K562 (cell line): Measurements from ENCODE around the gene CYP2W1. TPM values are rescaled to one million over a fixed set of nuclear protein-coding genes. Genes with fewer than 3 reads are reported as not detected.

Experiments used
- ATAC-seq: fragments of 200-7000 bp; cut with Tn5 transposase; 3 replicates; pipeline ENCODE4 v1.9.1; 2020; ENCODE audit warnings: moderate library complexity
- BruUV-seq: library from RNA; stranded (reverse); fragments of 400-500 nt; replicated peaks from 2 replicates; lab custom pipeline; 2021; lab: Mats Ljungman, UMichigan
- CTCF ChIA-PET: fragments of 300-600 bp; formaldehyde crosslinking; extraction: SDS; loops from one replicate; lab custom pipeline; 2021; ENCODE audit warnings: low intra/inter-chr PET ratio; lab: Yijun Ruan, JAX
- POLR2A ChIA-PET: fragments of 300-600, 350-650 bp; sonication (Branson Sonifier 250); formaldehyde crosslinking; extraction: SDS; loops from one replicate; lab custom pipeline; 2021; ENCODE audit warnings: antibody characterized with exemption, inconsistent platforms; lab: Yijun Ruan, JAX
- DNase-seq, 4 experiments: peaks; one replicate each; pipeline versions ENCODE4 v3.0.0 to v3.0.0-alpha.2; 2011 to 2018; ENCODE audit warnings: low spot score in 3 of 4, mixed read lengths in 3 of 4; ENCODE audit errors: extremely low read depth in 1 of 4
- FAIRE-seq: peaks from 2 replicates; lab custom pipeline; 2011; peaks lifted over from hg19 to GRCh38; lab: Jason Lieb, UNC
- H2AFZ ChIP-seq: 2 replicates; pipeline ENCODE4 v1.6.0; 2011; ENCODE audit warnings: low read depth, low read length, control low read depth, inconsistent platforms
- H3K27ac ChIP-seq: fragments of 200-600 bp; 3 replicates; pipeline ENCODE4 v1.8.0; 2011; ENCODE audit warnings: low read depth, mild to moderate bottlenecking, control low read depth, inconsistent platforms, low read length, moderate library complexity, mixed read lengths; ENCODE audit errors: extremely low read depth
- H3K27me3 ChIP-seq, 2 experiments: fragments of 300-600 bp in 1 of 2; 2 replicates in 1 of 2; 3 replicates in 1 of 2; pipeline versions ENCODE4 v1.6.0 to v1.8.0; 2011; ENCODE audit warnings: inconsistent platforms in 2 of 2, low read length in 2 of 2, mild to moderate bottlenecking in 1 of 2, mixed read lengths in 1 of 2, moderate library complexity in 1 of 2; ENCODE audit not compliant: control insufficient read depth in 2 of 2, insufficient read depth in 2 of 2
- H3K36me3 ChIP-seq: fragments of 300-600 bp; 3 replicates; pipeline ENCODE4 v1.8.0; 2011; ENCODE audit warnings: mild to moderate bottlenecking, low read length, inconsistent platforms; ENCODE audit not compliant: control insufficient read depth, insufficient read depth
- H3K4me1 ChIP-seq, 2 experiments: fragments of 200-600 bp in 1 of 2; replicated peaks in 1 of 2; 2 replicates in 1 of 2; 3 replicates in 1 of 2; pipeline versions ENCODE4 v1.5.1 to v1.8.0; 2011; ENCODE audit warnings: inconsistent platforms in 2 of 2, low read length in 2 of 2, mild to moderate bottlenecking in 1 of 2, mixed read lengths in 1 of 2, moderate library complexity in 1 of 2; ENCODE audit not compliant: control insufficient read depth in 2 of 2, insufficient read depth in 2 of 2
- H3K4me2 ChIP-seq: 2 replicates; pipeline ENCODE4 v1.6.1; 2011; ENCODE audit warnings: low read length, control low read depth, inconsistent platforms, mixed read lengths; ENCODE audit not compliant: insufficient read depth
- H3K4me3 ChIP-seq: fragments of 200-600 bp; sonication (generic), shearing (Covaris generic); 2 replicates; pipeline ENCODE4 v1.5.1; 2016; ENCODE audit warnings: control low read depth, inconsistent platforms
- H3K79me2 ChIP-seq: fragments of 200-600 bp; 3 replicates; pipeline ENCODE4 v1.8.0; 2011; ENCODE audit warnings: low read length, inconsistent platforms; ENCODE audit not compliant: control insufficient read depth, insufficient read depth
- H3K9ac ChIP-seq, 2 experiments: 2 replicates each; pipeline versions ENCODE4 v1.6.0 to v1.6.1; 2011; ENCODE audit warnings: low read depth in 2 of 2, low read length in 2 of 2, control low read depth in 1 of 2, inconsistent platforms in 1 of 2, mild to moderate bottlenecking in 1 of 2, mixed read lengths in 1 of 2; ENCODE audit not compliant: insufficient read depth in 1 of 2
- H3K9me1 ChIP-seq: one replicate; pipeline ENCODE4 v1.6.0; 2011; ENCODE audit warnings: inconsistent platforms, mild to moderate bottlenecking, low read length, moderate library complexity; ENCODE audit not compliant: control insufficient read depth, insufficient read depth
- H3K9me3 ChIP-seq: replicated peaks from 2 replicates; pipeline ENCODE4 v1.5.1; 2011; ENCODE audit warnings: low read depth, low read length, inconsistent platforms; ENCODE audit not compliant: control insufficient read depth, insufficient read depth
- H4K20me1 ChIP-seq: replicated peaks from 2 replicates; pipeline ENCODE4 v1.6.1; 2011; ENCODE audit warnings: low read length, inconsistent platforms, mixed read lengths; ENCODE audit not compliant: control insufficient read depth, insufficient read depth
- HNRNPUL1 ChIP-seq: fragments of 200-400 bp; formaldehyde crosslinking; IDR thresholded peaks from 2 replicates; pipeline ENCODE4 v1.6.1; 2017; ENCODE audit warnings: low read length
- POLR2G ChIP-seq: fragments of 200-400 bp; formaldehyde crosslinking; IDR thresholded peaks from 2 replicates; pipeline ENCODE4 v1.6.1; 2017; ENCODE audit warnings: low read depth, mild to moderate bottlenecking, antibody characterized with exemption, low read length, moderate library complexity
- RBFOX2 ChIP-seq: fragments of 200-400 bp; formaldehyde crosslinking; IDR thresholded peaks from 2 replicates; pipeline ENCODE4 v1.6.1; 2017; ENCODE audit warnings: low read depth, mild to moderate bottlenecking, low read length, moderate library complexity
- ZBTB1 ChIP-seq: sonication (generic); formaldehyde crosslinking; IDR thresholded peaks from 2 replicates; pipeline ENCODE4 v1.8.1; 2023; ENCODE audit warnings: missing genetic modification reagents, low read depth, mild to moderate bottlenecking, borderline replicate concordance
- WGBS: fragments of 100-300 bp; shearing (Covaris generic); methylation state at CpG from one replicate; pipeline ENCODE4 v1.1.6; 2016; ENCODE audit warnings: low coverage, mixed read lengths; ENCODE audit not compliant: insufficient coverage; ENCODE audit errors: missing lambda C conversion rate; 5-methylcytosine and 5-hydroxymethylcytosine counted together
- in situ Hi-C: fragments of 300-500 bp; cut with MboI; formaldehyde crosslinking; loops from 4 replicates; pipeline ENCODE4 v1.15.0; 2018; ENCODE audit warnings: inconsistent platforms, mixed read lengths
- intact Hi-C: fragments of 100-400 bp; cut with micrococcal nuclease; formaldehyde crosslinking; loops from 2 replicates; pipeline ENCODE4 v1.14.2; 2022
- polyA plus RNA-seq, 8 experiments: library from polyadenylated mRNA; depleted of rRNA in 4 of 8; stranded (reverse) in 5 of 8; unstranded in 3 of 8; fragments of >200 nt; fragmentation: Nextera tagmentation in 2 of 8; fragmentation: Illumina TruSeq in 1 of 8; extraction: Ambion mirVana in 2 of 8; extraction: Trizol in 1 of 8; gene quantifications; 2 replicates each; pipeline versions ENCODE4 v1.2.1 to v1.2.3, GENCODE V29; 2011 to 2014; ENCODE audit warnings: inconsistent platforms in 1 of 8, missing spikeins in 1 of 8
- total RNA-seq, 7 experiments: library from RNA; depleted of rRNA in 6 of 7; stranded (reverse); fragments of >200 nt in 6 of 7; fragmentation: Illumina TruSeq in 2 of 7; extraction: Trizol in 2 of 7; gene quantifications; 2 replicates each; pipeline versions ENCODE4 v1.2.1 to v1.2.3, GENCODE V29; 2011 to 2021; ENCODE audit warnings: low replicate concordance in 1 of 7
- TF ChIP-seq, protein P1 (sequence below), 3 experiments: IDR thresholded peaks in 2 of 3; conservative IDR thresholded peaks in 1 of 3; 2 replicates each; pipeline ENCODE4 v1.5.1; 2011 to 2012; ENCODE audit warnings: low read length in 3 of 3, mild to moderate bottlenecking in 3 of 3, control low read depth in 2 of 3, improper control_type of control experiment in 1 of 3, inconsistent platforms in 1 of 3, low read depth in 1 of 3, mixed read lengths in 1 of 3, moderate library complexity in 1 of 3; ENCODE audit not compliant: insufficient read depth in 2 of 3

The CYP2W1 gene
- total and polyA plus RNA-seq, 9 of the 15 experiments (the other 6 are each of a cell fraction or from before 2014, with no cell fraction given): not detected

DNA sequence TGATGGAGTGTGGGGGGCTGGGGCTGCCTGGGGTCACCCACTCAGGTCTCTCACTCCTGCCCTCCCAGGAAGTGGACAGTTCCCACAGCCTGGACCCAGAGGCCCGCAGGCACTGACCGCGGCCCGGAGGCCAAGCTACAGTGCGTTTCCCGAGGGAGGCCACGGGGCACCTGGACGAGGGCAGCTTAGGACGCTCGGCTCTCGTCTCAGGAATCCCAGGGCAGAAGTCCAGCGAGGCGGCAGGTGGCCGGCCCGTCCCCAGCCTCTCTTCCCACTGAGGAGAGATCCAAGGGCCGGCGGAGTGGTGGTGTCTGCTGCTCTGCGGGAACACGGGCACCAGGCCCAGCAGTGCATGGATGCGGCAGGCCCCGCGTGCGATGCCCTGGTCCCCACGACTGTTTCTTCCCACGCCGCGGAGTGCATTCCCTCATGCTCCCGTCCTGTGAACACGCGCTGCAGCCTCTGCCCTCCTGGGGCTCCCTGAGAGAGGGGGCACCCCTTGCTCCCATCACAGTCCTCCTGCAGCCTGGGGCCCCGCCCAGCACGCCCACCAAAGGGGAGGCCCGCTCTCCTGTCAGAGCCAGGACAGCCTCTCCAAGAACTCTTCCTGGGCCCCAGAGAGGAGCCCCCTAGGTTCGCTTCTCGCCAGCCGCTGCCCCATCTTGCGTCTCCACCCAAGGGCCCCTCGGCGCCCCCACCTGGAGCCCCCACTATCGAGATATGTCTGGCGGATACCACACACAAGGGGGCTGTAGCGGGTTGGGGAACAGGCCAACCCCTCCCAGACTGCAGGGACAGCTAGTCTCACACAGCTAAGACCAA lies 37.0 kb downstream of the CYP2W1 start:
- intact Hi-C loops: no loop called here
- H3K4me1 ChIP-seq: peaks cover 0 to 74% of the 10 kb centered on the region in 2 experiments; a peak in 2 of 5 replicates
- H3K4me2 ChIP-seq: no peak overlapping the region
- H3K9ac ChIP-seq: no peak overlapping the region
- peaks cover 47% of the 10 kb centered on the region for H3K79me2 ChIP-seq
- BruUV-seq: no TSS peak
- CTCF ChIA-PET: no interaction called here
- H3K27ac ChIP-seq: no peak overlapping the region
- no peaks in the 10 kb centered on the region for H4K20me1 ChIP-seq
- no peak for ATAC-seq
- H2AFZ ChIP-seq: no peak overlapping the region
- 99% methylated on average over 9 of the region's 42 CpGs for WGBS
- H3K9me1 ChIP-seq: no peaks in the 10 kb centered on the region
- TF ChIP-seq ZBTB1 (CRISPR knock-in tag) (no peak), RBFOX2 (0 out of 2 replicates have a peak, but pooled peaks have one; percentile 19), POLR2G (peak; percentile 39; the same call in 1 of the 2 replicates), HNRNPUL1 (no peak)
- TF ChIP-seq, protein P1, sequence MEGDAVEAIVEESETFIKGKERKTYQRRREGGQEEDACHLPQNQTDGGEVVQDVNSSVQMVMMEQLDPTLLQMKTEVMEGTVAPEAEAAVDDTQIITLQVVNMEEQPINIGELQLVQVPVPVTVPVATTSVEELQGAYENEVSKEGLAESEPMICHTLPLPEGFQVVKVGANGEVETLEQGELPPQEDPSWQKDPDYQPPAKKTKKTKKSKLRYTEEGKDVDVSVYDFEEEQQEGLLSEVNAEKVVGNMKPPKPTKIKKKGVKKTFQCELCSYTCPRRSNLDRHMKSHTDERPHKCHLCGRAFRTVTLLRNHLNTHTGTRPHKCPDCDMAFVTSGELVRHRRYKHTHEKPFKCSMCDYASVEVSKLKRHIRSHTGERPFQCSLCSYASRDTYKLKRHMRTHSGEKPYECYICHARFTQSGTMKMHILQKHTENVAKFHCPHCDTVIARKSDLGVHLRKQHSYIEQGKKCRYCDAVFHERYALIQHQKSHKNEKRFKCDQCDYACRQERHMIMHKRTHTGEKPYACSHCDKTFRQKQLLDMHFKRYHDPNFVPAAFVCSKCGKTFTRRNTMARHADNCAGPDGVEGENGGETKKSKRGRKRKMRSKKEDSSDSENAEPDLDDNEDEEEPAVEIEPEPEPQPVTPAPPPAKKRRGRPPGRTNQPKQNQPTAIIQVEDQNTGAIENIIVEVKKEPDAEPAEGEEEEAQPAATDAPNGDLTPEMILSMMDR (IDR thresholded peaks at IDR 0.05 in 2 of 3, conservative IDR thresholded peaks at IDR 0.05 in 1 of 3; ENCODE audit: insufficient read depth in 2 of 3, low read depth in 1 of 3, low read length in 3 of 3): peak in 1 of 3 experiments; percentile 33; a peak in 1 of 6 replicates
- TF ChIP-seq, all 486 proteins: peak for 3
- Histone ChIP-seq H3K4me3 (no peak overlapping the region), H3K27me3 (no peaks in the 10 kb centered on the region), H3K9me3 (peaks cover 7% of the 10 kb centered on the region), H3K36me3 (peaks cover 30% of the 10 kb centered on the region; the same call in 2 of the 3 replicates)
- FAIRE-seq: no peak
- in situ Hi-C loops: no loop called here
- DNase-seq: no peak
- POLR2A ChIA-PET: interaction anchor here (0.6 kb wide), 1 partner anchor 15 kb away, joined by 7 read pairs; no protein-coding TSS in a partner anchor
